Kasumi-1 (cell line): ENCODE data around the gene FLNA.

ENCODE experiments used
- DNase-seq, 2 experiments: peaks; one replicate each; lab custom pipeline; 2025; lab: John Stamatoyannopoulos, UW

FLNA gene

GRCh38 chrX:154378059-154378798 is 3.8 kb upstream of the FLNA start:
- DNase-seq = peak in 1 of 2 experiments; percentile 8

- no peak for DNase-seq
Observed at GRCh38 chrX:154376774-154377173, 2.3 kb upstream of the FLNA start.

GRCh38 chrX:154375156-154375504 is 696 bp upstream of the FLNA start:
- DNase-seq = no peak

- DNase-seq = peak; percentile 37 to 61
Observed at GRCh38 chrX:154373340-154374306, 811 bp downstream of the FLNA start.

GRCh38 chrX:154372612-154373022 is 1.8 kb downstream of the FLNA start:
- no peak for DNase-seq

- DNase-seq = peak in 1 of 2 experiments; percentile 35
Observed at GRCh38 chrX:154371789-154372300, 2.6 kb downstream of the FLNA start.

- peak; percentile 74 to 80 for DNase-seq
Observed at GRCh38 chrX:154371017-154371788, 3.2 kb downstream of the FLNA start.

GRCh38 chrX:154370300-154371016 is 4.0 kb downstream of the FLNA start:
- DNase-seq = no peak

GRCh38 chrX:154369449-154370299 is 4.8 kb downstream of the FLNA start:
- DNase-seq = peak in 1 of 2 experiments; percentile 7

- peak; percentile 42 to 56 for DNase-seq
Observed at GRCh38 chrX:154368630-154369448, 5.6 kb downstream of the FLNA start.

GRCh38 chrX:154367474-154368308 is 6.7 kb downstream of the FLNA start:
- no peak for DNase-seq

GRCh38 chrX:154366666-154367055 is 7.8 kb downstream of the FLNA start:
- DNase-seq = no peak

GRCh38 chrX:154365997-154366665 is 8.3 kb downstream of the FLNA start:
- no peak for DNase-seq

- no peak for DNase-seq
Observed at GRCh38 chrX:154365052-154365600, 9.3 kb downstream of the FLNA start.

GRCh38 chrX:154363706-154364439 is 10.6 kb downstream of the FLNA start:
- no peak for DNase-seq

- no peak for DNase-seq
Observed at GRCh38 chrX:154362085-154362742, 12.2 kb downstream of the FLNA start.
